HepG2 (cell line): ENCODE measurements around the gene CCDC195. TPM values are rescaled to one million over a fixed set of nuclear protein-coding genes. Genes with fewer than 3 reads are reported as not detected.

Experiments
- ATAC-seq: fragments of 200-7000 bp; cut with Tn5 transposase; 3 replicates; pipeline ENCODE4 v1.9.1; 2020; ENCODE audit warnings: mild to moderate bottlenecking, moderate library complexity
- BruUV-seq: library from RNA; stranded (reverse); fragments of 400-500 nt; replicated peaks from 2 replicates; lab custom pipeline; 2021; lab: Mats Ljungman, UMichigan
- CTCF ChIA-PET: fragments of 300-600 bp; formaldehyde crosslinking; extraction: SDS; loops from one replicate; lab custom pipeline; 2021; ENCODE audit warnings: low total read pairs, inconsistent platforms, low intra/inter-chr PET ratio; lab: Yijun Ruan, JAX
- POLR2A ChIA-PET: fragments of 350-600 bp; sonication (Branson Sonifier 250); formaldehyde crosslinking; loops from one replicate; lab custom pipeline; 2020; ENCODE audit warnings: antibody characterized with exemption, inconsistent platforms; lab: Yijun Ruan, JAX
- DNase-seq: peaks from one replicate; pipeline ENCODE4 v3.0.0-alpha.2; 2015; ENCODE audit warnings: low spot score
- FAIRE-seq: peaks from 3 replicates; lab custom pipeline; 2011; peaks lifted over from hg19 to GRCh38; lab: Jason Lieb, UNC
- H2AFZ ChIP-seq: one replicate; pipeline ENCODE4 v1.6.1; 2011; ENCODE audit warnings: low read length, inconsistent platforms
- H3K27ac ChIP-seq: fragments of 300-600 bp; 3 replicates; pipeline ENCODE4 v1.8.0; 2011; ENCODE audit warnings: mixed run types, mild to moderate bottlenecking, mixed read lengths, low read length, inconsistent platforms; ENCODE audit not compliant: insufficient read depth; ENCODE audit errors: extremely low read length
- H3K27me3 ChIP-seq, 2 experiments: fragments of 200-600 bp in 1 of 2; 2 replicates in 1 of 2; 3 replicates in 1 of 2; pipeline versions ENCODE4 v1.6.0 to v1.8.0; 2011; ENCODE audit warnings: low read length in 2 of 2, mild to moderate bottlenecking in 2 of 2, moderate library complexity in 2 of 2, inconsistent platforms in 1 of 2; ENCODE audit not compliant: insufficient read depth in 2 of 2, control insufficient read depth in 1 of 2
- H3K36me3 ChIP-seq, 2 experiments: fragments of 200-600 bp in 1 of 2; replicated peaks in 1 of 2; 2 replicates in 1 of 2; 3 replicates in 1 of 2; pipeline versions ENCODE4 v1.5.1 to v1.8.0; 2011; ENCODE audit warnings: low read length in 2 of 2, inconsistent platforms in 1 of 2; ENCODE audit not compliant: insufficient read depth in 2 of 2, control insufficient read depth in 1 of 2
- H3K4me1 ChIP-seq: 2 replicates; pipeline ENCODE4 v1.5.1; 2012; ENCODE audit warnings: low read length, inconsistent platforms; ENCODE audit not compliant: insufficient read depth
- H3K4me2 ChIP-seq: 2 replicates; pipeline ENCODE4 v1.6.0; 2011; ENCODE audit warnings: low read depth, low read length, inconsistent platforms
- H3K4me3 ChIP-seq, 3 experiments: fragments of 200-600 bp in 1 of 3; sonication (generic), shearing (Covaris generic) in 1 of 3; replicated peaks in 1 of 3; 2 replicates each; pipeline ENCODE4 v1.5.1; 2011 to 2016; ENCODE audit warnings: low read length in 3 of 3, inconsistent platforms in 2 of 3, low read depth in 2 of 3, mild to moderate bottlenecking in 2 of 3, control low read depth in 1 of 3, mixed read lengths in 1 of 3; ENCODE audit not compliant: insufficient read depth in 1 of 3
- H3K79me2 ChIP-seq: one replicate; pipeline ENCODE4 v1.6.1; 2011; ENCODE audit warnings: low read length, inconsistent platforms; ENCODE audit not compliant: insufficient read depth
- H3K9ac ChIP-seq: 2 replicates; pipeline ENCODE4 v1.6.0; 2011; ENCODE audit warnings: mild to moderate bottlenecking, low read depth, low read length, inconsistent platforms; ENCODE audit not compliant: insufficient read depth
- H3K9me3 ChIP-seq: 2 replicates; pipeline ENCODE4 v1.5.1; 2012; ENCODE audit warnings: mild to moderate bottlenecking, low read length
- H4K20me1 ChIP-seq: 2 replicates; pipeline ENCODE4 v1.6.0; 2011; ENCODE audit warnings: inconsistent platforms, mild to moderate bottlenecking, low read length, moderate library complexity; ENCODE audit not compliant: insufficient read depth
- AHR ChIP-seq: IDR thresholded peaks from 2 replicates; pipeline ENCODE4 v1.6.1; 2018; ENCODE audit warnings: missing genetic modification reagents, missing compliant biosample characterization
- ATRX ChIP-seq: sonication (generic); formaldehyde crosslinking; IDR thresholded peaks from 2 replicates; pipeline ENCODE4 v1.4.0; 2020; ENCODE audit warnings: missing genetic modification reagents, borderline replicate concordance
- CBFB ChIP-seq: sonication (generic); formaldehyde crosslinking; IDR thresholded peaks from 2 replicates; pipeline ENCODE4 v1.4.0; 2020; ENCODE audit warnings: missing genetic modification reagents
- GPN1 ChIP-seq: sonication (generic); formaldehyde crosslinking; IDR thresholded peaks from 2 replicates; pipeline ENCODE4 v1.5.1; 2020; ENCODE audit warnings: missing genetic modification reagents, borderline replicate concordance
- HDAC2 ChIP-seq: sonication (generic); formaldehyde crosslinking; IDR thresholded peaks from 2 replicates; pipeline ENCODE4 v1.4.0; 2020; ENCODE audit warnings: missing genetic modification reagents
- HNRNPL ChIP-seq: fragments of 200-400 bp; formaldehyde crosslinking; IDR thresholded peaks from 2 replicates; pipeline ENCODE4 v1.6.1; 2017; ENCODE audit warnings: mild to moderate bottlenecking, low read depth, low read length
- KLF6 ChIP-seq: IDR thresholded peaks from 2 replicates; pipeline ENCODE4 v1.8.0; 2016; ENCODE audit warnings: missing biosample characterization, missing genetic modification reagents
- NR1H2 ChIP-seq: sonication (generic); formaldehyde crosslinking; IDR thresholded peaks from 2 replicates; pipeline ENCODE4 v1.8.1; 2022; ENCODE audit warnings: low read depth, missing genetic modification reagents, borderline replicate concordance
- SMARCE1 ChIP-seq: fragments of 450-650 bp; IDR thresholded peaks from 2 replicates; pipeline ENCODE4 v1.6.1; 2017; ENCODE audit warnings: borderline replicate concordance
- TBL1XR1 ChIP-seq: fragments of 150-350 bp; IDR thresholded peaks from 2 replicates; pipeline ENCODE4 v1.6.1; 2014; ENCODE audit warnings: borderline replicate concordance, low read length; ENCODE audit not compliant: partially characterized antibody
- ZNF263 ChIP-seq: sonication (generic); formaldehyde crosslinking; IDR thresholded peaks from 2 replicates; pipeline ENCODE4 v1.4.0; 2020; ENCODE audit warnings: missing genetic modification reagents
- ZNF629 ChIP-seq: sonication (generic); formaldehyde crosslinking; conservative IDR thresholded peaks from 2 replicates; pipeline ENCODE4 v1.5.0; 2020; ENCODE audit warnings: missing genetic modification reagents
- ZNF766 ChIP-seq: sonication (generic); formaldehyde crosslinking; IDR thresholded peaks from 2 replicates; pipeline ENCODE4 v1.5.0; 2020; ENCODE audit warnings: missing genetic modification reagents, borderline replicate concordance
- WGBS: methylation state at CpG from one replicate; pipeline ENCODE4 v1.1.6; 2017; ENCODE audit warnings: low lambda C conversion rate; 5-methylcytosine and 5-hydroxymethylcytosine counted together
- in situ Hi-C: cut with HindIII; loops from 2 replicates; pipeline ENCODE4 v1.10.0; 2017; ENCODE audit warnings: low pct_unique_long_range_greater_than_20kb; ENCODE audit not compliant: extremely low pct_ligation_motif_present
- intact Hi-C: fragments of 100-400 bp; cut with micrococcal nuclease; formaldehyde crosslinking; loops from one replicate; pipeline ENCODE4 v1.10.0; 2022; ENCODE audit not compliant: unreplicated experiment
- polyA plus RNA-seq, 8 experiments: library from polyadenylated mRNA; depleted of rRNA in 3 of 8; stranded (reverse) in 7 of 8; unstranded in 1 of 8; fragments of >200 nt; fragmentation: Illumina TruSeq in 4 of 8; extraction: Trizol in 4 of 8; gene quantifications; 2 replicates each; pipeline versions ENCODE4 v1.2.1 to v1.2.3, GENCODE V29; 2011 to 2016; ENCODE audit warnings: low read depth in 4 of 8, missing spikeins in 1 of 8, mixed read lengths in 1 of 8; ENCODE audit not compliant: insufficient read depth in 1 of 8
- total RNA-seq, 5 experiments: library from RNA; depleted of rRNA; stranded (reverse); fragments of >200 nt; fragmentation: Illumina TruSeq; extraction: Trizol; gene quantifications; 2 replicates each; pipeline ENCODE4 v1.2.3, GENCODE V29; 2016; ENCODE audit warnings: low read depth in 1 of 5
- TF ChIP-seq, protein P1 (sequence below): sonication (generic); formaldehyde crosslinking; IDR thresholded peaks from 2 replicates; pipeline ENCODE4 v1.4.0; 2020; ENCODE audit warnings: missing genetic modification reagents
- TF ChIP-seq, protein P2 (sequence below): sonication (generic); formaldehyde crosslinking; IDR thresholded peaks from 2 replicates; pipeline ENCODE4 v1.9.0; 2022; ENCODE audit warnings: low read depth, missing genetic modification reagents
- TF ChIP-seq, protein P3 (sequence below): sonication (generic); formaldehyde crosslinking; conservative IDR thresholded peaks from 2 replicates; pipeline ENCODE4 v1.4.0; 2020; ENCODE audit warnings: missing genetic modification reagents

The CCDC195 gene
- total and polyA plus RNA-seq, 2 of the 13 experiments (the other 11 are each of a cell fraction or from before 2014, with no cell fraction given): not detected

DNA sequence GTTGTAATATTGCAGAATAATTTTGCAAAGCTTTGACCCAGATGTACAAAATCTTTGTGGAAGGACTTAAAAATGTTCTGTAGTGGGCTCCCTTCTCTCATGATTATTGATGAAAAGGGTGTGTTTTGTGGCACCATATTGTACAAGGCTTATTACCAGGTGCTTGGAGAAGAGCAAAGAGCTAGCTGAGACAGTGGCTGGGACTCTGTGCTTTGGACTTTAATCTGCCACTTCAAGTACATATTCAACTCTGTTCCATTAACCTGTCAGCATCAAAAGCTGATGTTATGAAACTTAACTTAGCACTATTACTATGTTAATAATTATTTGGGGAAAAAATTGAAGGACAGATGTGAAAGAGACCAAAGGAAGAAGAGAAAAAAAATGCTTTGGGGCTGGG is 31.0 kb downstream of the CCDC195 start:
- in situ Hi-C loops: no loop called here

DNA sequence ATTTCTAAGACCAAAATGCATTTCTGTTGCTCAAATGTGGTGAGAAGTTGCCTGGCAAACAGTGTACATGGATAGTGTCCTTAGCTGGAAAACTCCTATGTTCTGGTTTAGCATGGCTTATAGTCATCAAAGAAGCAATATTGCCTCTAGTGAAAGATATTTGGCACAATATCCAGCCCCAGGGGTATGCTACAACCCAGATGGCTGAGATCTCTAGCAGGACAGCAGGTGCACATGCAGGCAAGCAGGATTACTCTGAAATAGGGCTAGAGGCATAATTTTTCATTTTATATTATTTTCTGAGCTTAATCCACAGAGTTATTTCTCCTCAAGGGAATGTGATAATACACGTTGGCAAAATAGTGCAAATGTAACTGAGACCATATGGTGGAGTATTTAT is 34.0 kb downstream of the CCDC195 start:
- H2AFZ ChIP-seq: no peak overlapping the region
- ChIA-PET CTCF (no interaction called here), POLR2A (no interaction called here)
- no peak overlapping the region for H3K27ac ChIP-seq
- DNase-seq: no peak
- no peaks in the 10 kb centered on the region for H3K36me3 ChIP-seq
- no peaks in the 10 kb centered on the region for H3K4me1 ChIP-seq
- H3K9ac ChIP-seq: no peak overlapping the region
- no peaks in the 10 kb centered on the region for H3K27me3 ChIP-seq
- ATAC-seq: no peak
- H3K79me2 ChIP-seq: no peaks in the 10 kb centered on the region
- H4K20me1 ChIP-seq: no peaks in the 10 kb centered on the region
- H3K4me3 ChIP-seq: no peak overlapping the region
- intact Hi-C loops: no loop called here
- H3K9me3 ChIP-seq: no peaks in the 10 kb centered on the region
- in situ Hi-C loops: no loop called here
- no TSS peak for BruUV-seq
- no peak for FAIRE-seq
- WGBS: 0% methylated on average over 1 of the region's 1 CpG
- no peak overlapping the region for H3K4me2 ChIP-seq
- TF ChIP-seq GPN1 (CRISPR knock-in tag) (no peak), NR1H2 (CRISPR knock-in tag) (no peak), ZNF629 (CRISPR knock-in tag) (no peak), AHR (no peak), ATRX (CRISPR knock-in tag) (no peak), HNRNPL (no peak), ZNF263 (CRISPR knock-in tag) (no peak), ZNF766 (no peak), CBFB (CRISPR knock-in tag) (no peak), KLF6 (CRISPR knock-in tag) (no peak)
- TF ChIP-seq, protein P1, sequence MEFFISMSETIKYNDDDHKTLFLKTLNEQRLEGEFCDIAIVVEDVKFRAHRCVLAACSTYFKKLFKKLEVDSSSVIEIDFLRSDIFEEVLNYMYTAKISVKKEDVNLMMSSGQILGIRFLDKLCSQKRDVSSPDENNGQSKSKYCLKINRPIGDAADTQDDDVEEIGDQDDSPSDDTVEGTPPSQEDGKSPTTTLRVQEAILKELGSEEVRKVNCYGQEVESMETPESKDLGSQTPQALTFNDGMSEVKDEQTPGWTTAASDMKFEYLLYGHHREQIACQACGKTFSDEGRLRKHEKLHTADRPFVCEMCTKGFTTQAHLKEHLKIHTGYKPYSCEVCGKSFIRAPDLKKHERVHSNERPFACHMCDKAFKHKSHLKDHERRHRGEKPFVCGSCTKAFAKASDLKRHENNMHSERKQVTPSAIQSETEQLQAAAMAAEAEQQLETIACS (CRISPR knock-in tag): no peak
- TF ChIP-seq, protein P2, sequence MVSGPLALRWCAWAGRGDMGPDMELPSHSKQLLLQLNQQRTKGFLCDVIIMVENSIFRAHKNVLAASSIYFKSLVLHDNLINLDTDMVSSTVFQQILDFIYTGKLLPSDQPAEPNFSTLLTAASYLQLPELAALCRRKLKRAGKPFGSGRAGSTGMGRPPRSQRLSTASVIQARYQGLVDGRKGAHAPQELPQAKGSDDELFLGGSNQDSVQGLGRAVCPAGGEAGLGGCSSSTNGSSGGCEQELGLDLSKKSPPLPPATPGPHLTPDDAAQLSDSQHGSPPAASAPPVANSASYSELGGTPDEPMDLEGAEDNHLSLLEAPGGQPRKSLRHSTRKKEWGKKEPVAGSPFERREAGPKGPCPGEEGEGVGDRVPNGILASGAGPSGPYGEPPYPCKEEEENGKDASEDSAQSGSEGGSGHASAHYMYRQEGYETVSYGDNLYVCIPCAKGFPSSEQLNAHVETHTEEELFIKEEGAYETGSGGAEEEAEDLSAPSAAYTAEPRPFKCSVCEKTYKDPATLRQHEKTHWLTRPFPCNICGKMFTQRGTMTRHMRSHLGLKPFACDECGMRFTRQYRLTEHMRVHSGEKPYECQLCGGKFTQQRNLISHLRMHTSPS (CRISPR knock-in tag): no peak
- TF ChIP-seq, protein P3, sequence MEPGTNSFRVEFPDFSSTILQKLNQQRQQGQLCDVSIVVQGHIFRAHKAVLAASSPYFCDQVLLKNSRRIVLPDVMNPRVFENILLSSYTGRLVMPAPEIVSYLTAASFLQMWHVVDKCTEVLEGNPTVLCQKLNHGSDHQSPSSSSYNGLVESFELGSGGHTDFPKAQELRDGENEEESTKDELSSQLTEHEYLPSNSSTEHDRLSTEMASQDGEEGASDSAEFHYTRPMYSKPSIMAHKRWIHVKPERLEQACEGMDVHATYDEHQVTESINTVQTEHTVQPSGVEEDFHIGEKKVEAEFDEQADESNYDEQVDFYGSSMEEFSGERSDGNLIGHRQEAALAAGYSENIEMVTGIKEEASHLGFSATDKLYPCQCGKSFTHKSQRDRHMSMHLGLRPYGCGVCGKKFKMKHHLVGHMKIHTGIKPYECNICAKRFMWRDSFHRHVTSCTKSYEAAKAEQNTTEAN (CRISPR knock-in tag): no peak

More for the DNA sequence above, 31.0 kb downstream of the CCDC195 start:
- no TSS peak for BruUV-seq
- Histone ChIP-seq H3K36me3 (no peaks in the 10 kb centered on the region), H2AFZ (no peak overlapping the region), H3K27ac (no peak overlapping the region), H3K79me2 (no peaks in the 10 kb centered on the region), H3K27me3 (no peaks in the 10 kb centered on the region), H3K4me3 (no peak overlapping the region), H3K9ac (no peak overlapping the region), H3K4me1 (no peaks in the 10 kb centered on the region), H3K4me2 (no peak overlapping the region), H4K20me1 (no peaks in the 10 kb centered on the region), H3K9me3 (no peaks in the 10 kb centered on the region)
- DNase-seq (no peak), ATAC-seq (no peak), FAIRE-seq (no peak)
- ChIA-PET CTCF (no interaction called here), POLR2A (no interaction called here)
- intact Hi-C loops: no loop called here
- no peak for TF ChIP-seq SMARCE1
- TF ChIP-seq TBL1XR1: no peak
- no peak for TF ChIP-seq HDAC2 (CRISPR knock-in tag)
